Hematopoietic multipotent progenitor cell treated with erythropoietin and hydrocortisone succinate and interleukin-3 and kit ligand, for 17 days (in vitro differentiated cells): ENCODE data around the gene BTG1.

Source experiments
- DNase-seq: peaks from one replicate; pipeline ENCODE4 v3.0.0-alpha.2; 2015; ENCODE audit warnings: low spot score

The BTG1 gene

GRCh38 chr12:92145731-92146496, at the start of gene BTG1:
Gene BTG1, minus strand, starts transcription at chr12:92145846. Its CDS starts 311 bp downstream, at chr12:92145535.
- peak; percentile 100 for DNase-seq

GRCh38 chr12:92194561-92194960, 48.9 kb upstream of the BTG1 start:
- no peak for DNase-seq

DNA sequence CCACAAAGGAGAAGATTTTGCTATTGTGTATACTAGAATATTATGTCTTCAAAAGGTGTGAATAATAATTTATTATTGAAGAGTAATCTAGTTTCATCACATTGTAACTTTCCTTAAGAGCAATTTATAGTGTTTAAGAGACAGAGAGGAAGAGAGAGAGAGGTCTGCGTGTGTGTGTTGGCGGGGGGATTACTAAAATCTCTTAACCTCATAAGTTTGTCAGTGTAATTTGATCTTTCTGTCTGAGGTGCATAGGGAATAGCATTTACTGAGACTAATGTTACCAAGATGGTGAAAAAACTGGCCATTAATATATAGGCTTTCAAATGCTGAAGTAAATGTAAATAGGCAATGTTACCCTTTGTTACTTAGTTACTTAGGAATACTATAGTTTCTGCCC, 48.2 kb upstream of the BTG1 start:
- DNase-seq: no peak

DNA sequence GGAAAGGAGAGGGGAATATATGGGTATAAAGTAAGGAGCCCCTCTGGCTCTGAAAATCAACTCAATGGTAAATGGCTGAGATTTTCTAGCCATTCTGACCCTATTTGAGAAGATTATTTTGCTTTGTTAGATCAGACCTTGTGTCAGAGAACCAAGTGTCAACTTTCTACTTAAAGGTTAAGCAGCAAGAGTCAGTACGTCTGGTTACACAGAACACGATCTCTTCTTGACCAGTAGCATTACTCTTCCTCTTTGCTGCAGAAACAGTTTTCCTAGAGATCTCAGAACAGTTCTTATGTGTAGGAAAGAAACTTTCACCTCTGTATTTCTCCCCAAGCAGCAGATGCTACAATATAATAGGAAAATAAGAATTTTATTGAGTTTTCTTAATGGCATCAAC, 47.4 kb upstream of the BTG1 start:
- no peak for DNase-seq

DNA sequence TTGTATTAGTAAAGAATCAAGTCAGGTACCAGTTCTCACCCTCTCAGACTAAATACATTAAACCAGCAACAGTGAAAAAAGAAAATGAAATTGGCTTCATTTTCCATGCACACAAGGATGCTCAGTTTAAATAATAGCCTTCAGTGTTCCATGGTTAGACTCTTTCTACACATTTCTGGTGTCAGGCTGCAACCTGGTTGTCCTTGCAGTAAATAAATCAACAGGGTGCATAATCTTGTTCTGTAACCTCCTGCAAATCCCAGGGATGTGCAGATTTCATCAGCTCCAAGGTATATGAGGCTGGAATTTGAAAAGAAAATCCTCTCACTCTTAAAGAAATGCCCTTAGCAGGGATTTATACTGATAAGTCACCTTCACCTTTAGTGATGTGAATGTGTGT, 46.7 kb upstream of the BTG1 start:
- DNase-seq: no peak

DNA sequence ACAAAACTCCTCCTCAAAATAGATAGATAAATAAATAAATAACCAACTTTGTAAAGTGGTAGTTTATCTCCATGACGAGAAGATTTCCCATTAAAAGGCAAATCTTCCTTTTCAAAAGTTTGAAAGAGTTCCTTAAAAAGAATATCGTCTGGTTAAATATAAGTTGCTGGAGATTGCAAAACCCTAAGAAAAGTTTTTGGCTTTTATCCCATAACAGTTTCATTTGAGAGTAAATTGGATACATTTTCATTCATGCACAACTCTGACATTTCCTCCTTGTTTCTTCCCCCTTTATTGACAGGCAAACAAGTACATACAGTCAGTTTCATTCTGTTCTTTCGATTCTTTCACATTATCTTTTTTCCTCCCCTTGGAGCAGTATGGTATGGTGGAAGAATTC, 45.4 kb upstream of the BTG1 start:
- no peak for DNase-seq

DNA sequence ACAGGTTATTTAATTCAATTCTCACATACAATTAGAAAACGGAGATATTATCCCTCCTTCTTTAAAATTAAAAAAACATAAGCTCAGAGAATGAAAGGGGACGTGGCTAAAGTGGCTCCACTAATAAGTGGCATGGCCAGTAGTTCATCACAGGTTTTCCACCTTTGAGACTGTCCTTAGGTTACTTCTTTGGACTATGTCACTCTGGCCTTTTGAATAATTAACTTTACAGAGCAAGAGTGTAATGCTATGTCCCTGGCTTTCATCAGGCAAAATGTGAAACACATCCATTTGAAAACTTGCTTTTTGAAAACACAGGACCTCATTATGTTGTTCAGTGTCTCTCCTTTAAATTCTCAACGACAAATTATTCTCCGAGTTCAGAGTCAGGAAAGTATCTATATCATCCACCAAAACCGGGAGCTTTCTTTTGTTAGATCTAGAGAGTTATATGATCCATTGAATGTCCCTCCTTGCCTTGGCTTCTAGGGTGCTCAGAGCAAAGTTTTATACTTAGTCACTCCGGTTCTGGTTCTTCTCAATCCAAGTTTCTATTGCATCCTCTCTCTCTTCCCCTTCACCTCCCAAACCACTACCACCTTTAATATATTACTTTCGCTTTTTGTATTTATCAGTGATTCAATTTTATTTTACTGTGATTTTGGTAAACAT, 43.0 kb upstream of the BTG1 start:
- no peak for DNase-seq

- no peak for DNase-seq
These were observed 40.4 kb upstream of the BTG1 start for GRCh38 chr12:92186038-92186470.

DNA sequence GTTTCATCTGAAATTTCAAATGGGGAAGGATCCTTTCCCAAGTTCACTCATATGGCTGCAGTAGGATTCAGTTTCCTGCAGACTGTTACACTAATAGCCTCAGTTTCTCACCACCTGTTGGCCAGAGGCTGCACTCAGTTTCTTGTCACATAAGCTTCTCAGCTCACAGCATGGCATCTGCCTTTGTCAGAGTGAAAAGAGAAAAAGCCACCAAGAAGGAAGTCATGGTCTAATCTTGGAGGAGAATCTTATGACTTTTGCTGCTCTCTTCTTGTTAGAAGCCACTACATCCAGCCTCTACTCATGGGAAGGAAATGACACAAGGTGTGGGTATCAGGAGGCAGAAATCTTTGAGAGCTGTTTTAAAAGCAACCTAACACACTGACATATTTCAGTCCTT, 39.4 kb upstream of the BTG1 start:
- no peak for DNase-seq

GRCh38 chr12:92183575-92183974, 37.9 kb upstream of the BTG1 start:
- no peak for DNase-seq

DNA sequence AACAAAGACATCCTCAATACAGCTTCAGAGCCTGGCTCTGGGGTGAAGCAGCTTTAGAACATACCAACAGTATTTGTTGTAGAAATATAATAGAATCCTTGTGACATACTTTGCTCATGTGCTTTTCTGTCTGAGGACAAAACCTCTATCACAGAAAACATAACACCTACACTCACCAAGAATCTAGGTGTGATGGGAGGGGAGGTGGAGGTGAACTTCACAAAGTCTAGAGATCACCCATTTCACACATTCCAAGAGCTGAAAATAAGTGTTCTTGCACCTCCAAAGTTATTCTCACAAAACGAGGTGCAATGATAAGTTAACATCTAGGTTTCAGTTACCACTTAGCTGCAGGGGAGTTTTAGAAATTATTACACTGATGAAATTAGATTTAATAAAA, 32.7 kb upstream of the BTG1 start:
- DNase-seq: no peak

DNA sequence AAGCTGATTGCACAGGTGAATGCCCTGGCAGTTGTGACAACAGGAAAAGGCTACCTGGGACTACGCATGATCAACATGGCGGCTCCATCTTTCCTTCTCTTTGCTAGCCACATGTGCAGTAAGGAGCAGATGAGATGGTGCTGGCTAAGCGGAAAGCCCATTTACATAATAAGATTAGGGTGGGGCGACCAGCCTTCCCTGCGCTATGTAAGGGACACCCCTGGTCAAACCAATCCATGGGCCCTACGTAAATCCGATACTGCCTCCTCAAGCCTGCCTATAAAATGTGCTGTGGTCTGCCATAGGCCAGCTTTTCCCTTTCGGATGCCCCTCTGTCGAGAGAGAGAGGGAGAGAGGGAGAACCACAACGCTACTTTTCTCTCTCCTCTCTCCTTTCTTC, 31.0 kb upstream of the BTG1 start:
- DNase-seq: no peak

DNA sequence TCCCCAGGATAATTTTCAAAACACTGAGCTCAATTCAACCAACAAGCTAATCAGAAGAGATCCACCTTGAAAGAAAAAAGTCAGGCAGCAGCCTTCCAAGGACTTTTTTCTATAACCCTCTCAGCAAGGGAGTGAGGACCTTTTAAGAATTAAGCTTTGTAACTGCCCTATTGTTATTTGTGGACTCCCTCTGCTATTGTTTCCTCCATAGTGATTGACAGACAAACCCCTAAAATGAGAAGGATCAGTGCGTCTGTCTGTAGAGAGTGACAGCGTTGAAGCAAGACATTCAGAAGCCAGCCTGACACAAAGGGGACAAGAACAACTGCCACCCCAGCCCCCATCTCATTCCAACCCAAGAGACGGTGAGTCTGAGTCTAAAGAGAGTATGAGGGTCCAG, 30.3 kb upstream of the BTG1 start:
- DNase-seq: no peak

DNA sequence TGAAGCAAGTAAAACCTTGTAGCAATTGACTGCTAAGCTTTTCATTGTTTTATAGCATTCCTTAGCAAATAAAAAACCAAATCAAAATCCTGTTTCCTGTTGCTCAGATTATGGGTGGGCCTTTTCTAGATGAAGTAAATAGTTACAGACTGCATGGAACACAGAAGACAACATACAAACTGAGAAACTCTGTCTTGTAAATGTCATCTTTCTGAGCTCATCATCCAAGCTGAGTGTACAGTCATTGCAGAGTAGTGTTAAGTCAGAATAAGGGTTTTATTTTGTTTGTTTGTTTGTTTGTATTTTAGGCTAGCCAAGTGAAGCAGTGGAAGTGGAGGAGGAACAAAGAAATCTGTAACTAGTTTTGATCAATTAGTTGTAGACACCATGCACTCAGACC, 24.4 kb upstream of the BTG1 start:
- DNase-seq: no peak

DNA sequence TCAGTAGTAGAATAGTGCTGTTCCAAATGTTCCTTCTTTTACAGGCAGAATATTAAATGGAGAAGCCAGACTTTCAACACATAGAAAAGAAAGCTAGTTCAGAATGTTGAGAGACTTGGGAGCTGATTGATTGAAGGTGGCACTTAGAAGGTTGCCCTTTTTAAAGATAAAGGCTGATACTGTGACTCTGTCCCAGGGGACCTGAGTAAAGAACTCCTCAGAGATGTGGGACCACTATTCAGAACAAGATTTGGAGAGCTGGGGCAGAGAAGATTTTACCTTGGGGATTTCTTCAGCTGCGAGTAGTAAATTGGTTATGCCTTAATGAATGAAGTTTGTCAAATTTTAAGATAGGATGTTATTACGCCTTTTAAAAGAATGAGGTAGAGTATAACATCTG, 21.4 kb upstream of the BTG1 start:
- DNase-seq: no peak

DNA sequence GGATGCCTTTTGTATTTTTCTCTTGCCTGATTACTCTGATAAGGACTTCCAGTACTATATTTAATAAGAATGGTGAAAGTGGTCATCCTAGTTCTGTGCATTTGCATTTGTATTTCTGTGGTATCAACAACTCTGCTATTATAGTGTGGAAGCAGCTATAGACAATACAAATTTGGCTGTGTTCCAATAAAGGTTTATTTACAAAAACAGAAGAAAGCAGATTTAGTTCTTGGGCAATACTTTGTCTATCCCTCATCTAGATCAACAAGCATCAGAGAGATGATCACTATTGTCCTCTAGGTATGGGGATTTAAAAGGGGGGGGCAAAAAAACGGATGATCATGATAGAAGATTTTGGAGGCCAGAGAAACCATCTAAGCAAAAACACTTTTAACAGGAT, 19.1 kb upstream of the BTG1 start:
- DNase-seq: no peak

GRCh38 chr12:92162079-92162478, 16.4 kb upstream of the BTG1 start:
- DNase-seq: no peak

DNA sequence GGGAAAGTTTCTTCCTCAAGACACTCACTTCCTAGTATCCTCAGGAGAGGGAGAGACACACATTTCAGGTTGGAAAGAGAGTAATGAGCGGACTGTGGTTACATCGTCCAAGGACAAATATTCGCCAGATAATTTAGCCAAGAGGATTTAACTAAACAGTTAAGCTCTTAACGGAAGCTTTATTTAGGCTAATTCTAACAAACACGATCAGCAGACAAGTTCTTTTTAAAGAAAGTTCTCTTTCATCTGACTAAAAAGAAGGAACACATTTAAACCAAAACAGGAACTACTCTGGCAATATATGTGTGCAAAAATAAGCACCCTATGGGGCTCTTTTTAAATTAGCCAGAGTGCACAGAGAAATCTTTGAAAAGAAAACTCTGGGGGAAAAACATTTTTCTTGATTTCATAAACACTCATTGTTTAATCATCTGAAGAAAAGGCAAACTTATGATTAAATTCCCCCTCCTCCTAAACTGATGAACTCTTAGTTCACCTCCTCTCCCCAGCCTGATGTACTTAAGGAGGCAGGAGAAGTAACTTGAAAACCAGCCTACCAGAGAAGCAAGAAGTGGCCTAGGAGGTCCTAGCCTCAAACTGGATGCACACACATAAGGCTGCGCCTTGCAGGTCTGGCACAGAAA, 13.3 kb upstream of the BTG1 start:
- DNase-seq: no peak

GRCh38 chr12:92156704-92157395, 11.2 kb upstream of the BTG1 start:
- no peak for DNase-seq

DNA sequence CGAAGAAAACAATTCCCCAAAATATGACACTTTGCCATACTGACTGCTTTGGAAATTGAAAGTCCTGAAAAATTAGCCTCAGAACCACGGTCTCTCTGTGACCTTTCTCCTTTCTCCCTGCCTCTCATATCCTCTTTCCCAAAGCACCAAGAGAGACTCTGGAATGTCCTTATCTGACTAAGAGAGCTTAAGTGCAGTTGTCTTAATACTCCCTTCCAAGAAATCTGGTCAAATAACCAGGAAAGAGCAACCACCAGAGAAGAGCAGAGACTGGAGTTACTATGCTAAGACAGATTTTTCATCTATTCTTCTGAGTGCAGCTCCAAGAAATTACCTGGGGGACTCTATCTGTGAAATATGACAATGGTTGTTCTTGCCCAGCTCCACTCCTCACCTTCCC, 10.5 kb upstream of the BTG1 start:
- DNase-seq: no peak

DNA sequence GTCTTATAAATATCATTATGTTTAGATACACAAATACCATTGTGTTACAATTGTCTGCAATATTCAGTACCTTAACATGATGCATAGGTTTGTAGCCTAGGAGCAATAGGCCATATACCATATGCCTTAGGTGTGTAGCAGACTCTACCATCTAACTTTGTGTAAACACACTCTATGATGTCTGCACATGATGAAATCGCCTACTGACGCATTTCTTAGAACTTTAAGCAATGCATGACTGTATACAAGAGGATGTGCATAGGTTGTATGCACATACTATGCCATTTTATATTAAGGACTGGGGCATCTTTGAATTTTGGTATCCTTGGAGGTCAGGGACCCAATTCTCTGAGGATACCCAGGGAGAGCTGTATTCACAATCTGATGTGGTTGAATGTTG, 10.1 kb upstream of the BTG1 start:
- DNase-seq: no peak

GRCh38 chr12:92151916-92152315, 6.3 kb upstream of the BTG1 start:
- no peak for DNase-seq

DNA sequence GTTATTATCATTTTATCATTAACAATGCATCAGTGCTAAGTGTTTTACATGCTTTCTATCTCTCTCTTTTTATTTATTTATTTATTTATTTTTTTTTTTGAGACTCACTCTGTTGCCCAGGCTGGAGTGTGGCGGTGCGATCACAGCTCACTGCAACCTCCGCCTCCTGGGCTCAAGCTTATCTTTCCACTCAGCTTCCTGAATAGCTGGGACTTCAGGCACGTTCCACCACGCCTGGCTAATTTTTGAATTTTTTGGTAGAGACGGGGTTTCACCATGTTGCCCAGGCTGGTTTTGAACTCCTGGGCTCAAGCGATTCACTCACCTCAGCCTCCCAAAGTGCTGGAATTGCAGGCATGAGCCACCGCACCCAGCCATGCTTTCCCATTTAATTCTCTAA, 3.9 kb upstream of the BTG1 start:
- no peak for DNase-seq
